Dermis microvascular lymphatic vessel endothelial cell (primary cell): Measurements from ENCODE around the gene PSMC5. TPM values are rescaled to one million over a fixed set of nuclear protein-coding genes. Genes with fewer than 3 reads are reported as not detected.
"Not testable (repeated sequence)": the region's sequence is repeated elsewhere in the genome, so short reads cannot be mapped to it uniquely, and the experiment has no call there.

Source experiments
- DNase-seq, 2 donors: peaks; one replicate each; pipeline versions ENCODE4 v3.0.0 to v3.0.0-alpha.2; 2010; ENCODE audit warnings: low read depth in 2 of 2
- total RNA-seq: library from RNA; depleted of rRNA; stranded (reverse); fragments of >200 nt; gene quantifications from 2 replicates; pipeline ENCODE4 v1.2.1, GENCODE V29; 2014

The PSMC5 gene
- total RNA-seq, 1 donor from 2014 or later, result 66.0 TPM

GRCh38 chr17:63870292-63870665 is 43.0 kb downstream of the PSMC5 start:
- DNase-seq, result not testable (repeated sequence)

DNA sequence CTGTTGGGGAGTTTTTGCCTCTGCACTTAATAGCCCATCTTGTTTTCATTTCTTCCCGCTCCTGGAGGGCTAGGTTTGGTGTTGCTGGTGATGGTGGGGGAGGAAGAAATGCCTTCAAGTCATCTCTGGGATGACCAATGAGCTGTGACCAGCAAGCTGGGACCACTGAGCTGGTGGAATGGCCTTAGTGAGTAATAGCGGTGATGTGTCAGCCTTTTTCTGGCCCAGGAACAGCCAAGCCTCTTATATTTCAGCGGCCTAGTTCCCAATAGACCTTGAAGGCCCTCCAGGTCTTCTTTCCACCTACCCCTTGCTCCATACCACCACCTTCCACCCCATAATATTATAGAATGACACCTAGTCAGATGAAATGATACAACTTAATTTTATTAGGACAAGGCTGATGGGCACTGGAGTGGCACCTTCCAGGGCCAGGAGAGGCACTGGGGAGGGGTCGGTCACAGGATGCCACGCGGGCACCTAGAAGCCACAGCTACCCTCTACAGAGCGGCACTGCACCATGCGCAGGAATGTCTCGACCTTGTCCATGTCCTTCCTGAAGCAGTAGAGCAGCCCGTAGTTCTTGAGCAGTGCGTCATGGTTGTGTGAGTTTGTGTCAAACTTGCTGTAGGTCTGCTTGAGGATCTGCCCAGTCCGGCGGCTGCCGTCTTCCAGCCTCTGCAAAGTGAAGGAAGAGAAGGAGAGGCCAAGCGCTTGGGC is 44.6 kb downstream of the PSMC5 start:
- not testable (repeated sequence) for DNase-seq

DNA sequence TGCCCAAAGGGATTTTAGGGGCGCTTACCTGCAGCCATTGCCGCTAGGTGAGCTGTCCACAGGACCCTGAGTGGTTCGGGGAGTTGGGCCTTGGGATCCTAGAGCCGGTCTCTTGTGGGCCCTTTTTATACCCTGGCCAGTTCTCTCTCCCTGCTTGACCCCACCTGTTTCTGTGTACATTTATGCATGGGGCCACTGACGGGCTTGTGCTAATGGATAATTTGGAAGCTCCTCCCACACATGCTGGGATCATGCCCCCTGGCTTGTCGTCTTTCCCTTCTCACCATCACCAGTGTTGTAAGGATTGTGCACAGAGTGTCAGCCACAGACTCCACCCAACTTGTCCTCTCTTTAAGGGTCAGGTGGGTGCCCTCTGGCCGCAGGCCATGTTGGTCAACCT is 46.3 kb downstream of the PSMC5 start, which contains the start of gene CSH2:
TSS of gene CSH2 (minus strand) at position 101 of the 400 bp plus-strand sequence. CDS start at position 38, 63 bp downstream.
- DNase-seq, result not testable (repeated sequence)

- not testable (repeated sequence) for DNase-seq
These were observed 46.9 kb downstream of the PSMC5 start for GRCh38 chr17:63874061-63874626.

DNA sequence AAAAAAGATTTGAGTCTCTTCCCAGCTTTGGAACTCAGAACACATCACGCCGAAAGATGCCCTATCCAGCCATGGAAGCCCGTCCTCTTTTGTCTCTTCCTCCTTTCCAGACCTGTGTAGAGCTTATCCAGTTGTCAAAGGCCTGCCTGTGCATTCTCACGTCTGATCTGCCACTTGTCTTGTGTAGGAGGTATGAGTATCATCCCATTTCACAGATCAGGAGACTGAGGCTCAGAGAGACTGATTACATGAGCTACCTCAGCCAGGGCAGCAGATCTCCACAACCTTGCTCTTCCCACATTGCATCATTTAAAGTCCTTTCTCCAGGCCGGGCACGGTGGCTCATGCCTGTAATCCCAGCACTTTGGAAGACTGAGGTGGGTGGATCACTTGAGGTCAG is 47.5 kb downstream of the PSMC5 start:
- DNase-seq, result not testable (repeated sequence)

- not testable (repeated sequence) for DNase-seq
These were observed 51.2 kb downstream of the PSMC5 start for GRCh38 chr17:63878413-63878812.

- no peak for DNase-seq
These were observed 53.5 kb downstream of the PSMC5 start for GRCh38 chr17:63880706-63881105.

GRCh38 chr17:63881337-63881736 is 54.1 kb downstream of the PSMC5 start:
- not testable (repeated sequence) for DNase-seq

Other genes with a start within 250 kb of the PSMC5 start
- 14.8 TPM in 2 replicates for gene TACO1, start 226.5 kb upstream of the PSMC5 start, total RNA-seq
- gene MAP3K3, start 205.0 kb upstream of the PSMC5 start, total RNA-seq, result 73.8 and 113 TPM in 2 replicates
- gene LIMD2, start 127.3 kb upstream of the PSMC5 start, total RNA-seq, result 18.0 and 51.6 TPM in 2 replicates
- gene STRADA, start 85.6 kb upstream of the PSMC5 start, total RNA-seq, result 19.6 and 34.6 TPM in 2 replicates
- gene CCDC47, start 53.8 kb upstream of the PSMC5 start, total RNA-seq, result 65.2 and 98.9 TPM in 2 replicates
- 36.1 and 61.3 TPM in 2 replicates for gene DDX42, start 53.3 kb upstream of the PSMC5 start, total RNA-seq
- 53.1 and 72.6 TPM in 2 replicates for gene FTSJ3, start 232 bp downstream of the PSMC5 start, total RNA-seq
- 59.7 and 62.8 TPM in 2 replicates for gene SMARCD2, start 15.3 kb downstream of the PSMC5 start, total RNA-seq
- gene CSH2, start 46.2 kb downstream of the PSMC5 start, total RNA-seq, result not detected in 2 replicates
- not detected in 2 replicates for gene GH2, start 54.5 kb downstream of the PSMC5 start, total RNA-seq
- not detected in 2 replicates for gene CSH1, start 69.1 kb downstream of the PSMC5 start, total RNA-seq
- gene CSHL1, start 83.8 kb downstream of the PSMC5 start, total RNA-seq, result not detected in 2 replicates
- not detected in 2 replicates for gene GH1, start 91.4 kb downstream of the PSMC5 start, total RNA-seq
- 0.51 and 3.0 TPM in 2 replicates for gene CD79B, start 104.9 kb downstream of the PSMC5 start, total RNA-seq
- gene SCN4A, start 145.5 kb downstream of the PSMC5 start, total RNA-seq, result 0.13 TPM in 1 of 2 replicates, not detected in the other
- 0.51 and 0.76 TPM in 2 replicates for gene PRR29, start 170.9 kb downstream of the PSMC5 start, total RNA-seq
- 220 and 251 TPM in 2 replicates for gene ICAM2, start 193.2 kb downstream of the PSMC5 start, total RNA-seq